Measurements from ENCODE around the gene TMLHE.
"Not testable (repeated sequence)": the region's sequence is repeated elsewhere in the genome, so short reads cannot be mapped to it uniquely, and the experiment has no call there.

The TMLHE gene, protein sequence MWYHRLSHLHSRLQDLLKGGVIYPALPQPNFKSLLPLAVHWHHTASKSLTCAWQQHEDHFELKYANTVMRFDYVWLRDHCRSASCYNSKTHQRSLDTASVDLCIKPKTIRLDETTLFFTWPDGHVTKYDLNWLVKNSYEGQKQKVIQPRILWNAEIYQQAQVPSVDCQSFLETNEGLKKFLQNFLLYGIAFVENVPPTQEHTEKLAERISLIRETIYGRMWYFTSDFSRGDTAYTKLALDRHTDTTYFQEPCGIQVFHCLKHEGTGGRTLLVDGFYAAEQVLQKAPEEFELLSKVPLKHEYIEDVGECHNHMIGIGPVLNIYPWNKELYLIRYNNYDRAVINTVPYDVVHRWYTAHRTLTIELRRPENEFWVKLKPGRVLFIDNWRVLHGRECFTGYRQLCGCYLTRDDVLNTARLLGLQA

DNA sequence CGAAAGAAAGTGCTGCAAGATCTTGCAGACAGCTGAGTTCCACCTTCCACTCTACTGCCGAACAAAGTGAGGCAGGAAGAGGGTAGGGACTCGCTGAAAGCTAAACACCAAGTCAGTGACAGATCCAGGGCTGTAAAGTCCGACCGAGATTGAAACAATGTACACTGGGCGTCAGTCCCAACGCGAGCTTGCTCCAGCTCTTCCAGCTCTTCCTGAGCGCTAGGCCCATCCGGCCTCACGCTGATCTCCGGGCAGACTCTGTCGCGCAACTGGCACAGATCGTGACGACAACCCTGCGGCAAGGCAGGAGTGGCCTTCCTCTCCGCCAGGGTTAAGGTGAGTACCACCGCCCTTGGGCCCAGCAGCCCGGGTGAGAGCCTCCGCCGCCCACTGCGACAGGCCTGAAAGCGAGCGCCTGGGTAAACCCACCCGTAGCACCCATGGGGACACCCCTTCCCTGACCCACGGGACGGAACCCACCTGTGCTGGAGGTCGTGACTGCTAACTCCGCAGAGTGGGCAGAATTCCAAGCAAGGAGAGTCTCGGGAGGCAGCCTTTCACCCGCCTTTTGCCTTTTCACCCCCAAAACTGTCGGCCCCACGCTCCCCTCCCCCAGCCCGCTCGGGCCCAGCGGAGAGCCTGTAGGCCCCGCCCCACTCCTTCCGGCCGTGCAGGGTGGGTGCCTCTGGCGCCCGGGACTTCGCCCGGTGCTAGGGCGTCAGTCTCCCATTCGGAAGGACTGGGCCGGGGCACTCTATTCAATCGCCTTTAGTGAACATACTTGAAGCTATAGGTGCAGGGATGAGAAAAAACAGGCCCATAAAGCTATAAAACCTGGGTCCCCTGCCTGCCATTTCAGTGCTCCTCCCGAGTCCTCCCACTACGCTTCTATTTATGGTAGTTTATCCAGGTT, at the start of gene TMLHE, which contains the start of gene SPRY3:
Gene TMLHE (minus strand): TSS at position 641 of the 913 bp plus-strand sequence. CDS start 67,676 bp downstream, outside the sequence.
Gene SPRY3 (plus strand): TSS at position 275 of the 913 bp plus-strand sequence.
- in situ Hi-C loops (cut with HindIII; ENCODE audit: low sequenced_read_pairs): no loop called here

DNA sequence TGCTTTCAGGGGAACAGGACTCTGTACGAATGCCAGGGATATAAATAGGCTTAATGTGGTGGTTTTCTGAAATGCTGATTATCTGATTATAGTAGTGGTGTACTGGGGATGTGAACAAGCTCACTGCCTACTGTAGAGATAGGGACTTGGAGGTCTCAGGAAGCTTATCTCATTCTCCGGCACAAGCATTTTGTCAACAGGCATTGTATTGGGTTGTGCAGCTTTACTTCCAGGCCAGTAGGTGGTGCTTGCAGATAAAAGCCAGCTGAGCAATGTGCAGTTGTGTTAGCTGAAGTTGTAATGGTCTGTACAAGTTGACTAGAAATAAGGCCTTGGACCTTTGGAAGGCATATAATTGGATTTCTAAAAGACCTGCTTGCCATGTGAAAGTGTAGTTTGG, 49.5 kb upstream of the TMLHE start:
- in situ Hi-C loops (cut with HindIII; ENCODE audit: low sequenced_read_pairs): no loop called here

- in situ Hi-C loops (cut with HindIII; ENCODE audit: low sequenced_read_pairs): no loop called here
These were observed 32.4 kb upstream of the TMLHE start for GRCh38 chrX:155645180-155645579.

GRCh38 chrX:155643240-155643639, 30.5 kb upstream of the TMLHE start:
- in situ Hi-C loops (cut with HindIII; ENCODE audit: low sequenced_read_pairs): no loop called here

DNA sequence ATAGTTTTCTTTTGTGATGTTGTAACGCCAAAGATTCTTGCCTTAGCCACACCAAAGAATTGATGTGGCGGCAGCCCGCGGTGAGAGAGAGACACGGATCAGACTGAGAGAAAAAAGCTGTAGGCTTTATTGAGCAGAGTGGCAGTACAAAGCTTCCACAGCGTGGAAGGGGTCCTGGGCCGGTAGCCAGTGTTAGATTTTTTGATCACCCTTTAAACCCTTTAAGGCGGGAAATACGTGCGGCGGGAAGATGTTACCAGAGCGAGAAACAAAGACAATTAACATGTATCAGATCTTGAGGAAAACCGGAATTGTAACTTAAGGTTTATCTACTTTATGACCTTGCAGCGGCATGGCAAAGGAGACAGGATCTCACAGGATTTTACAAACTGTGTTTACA, 28.6 kb upstream of the TMLHE start:
- in situ Hi-C loops (cut with HindIII; ENCODE audit: low sequenced_read_pairs): not testable (repeated sequence)

DNA sequence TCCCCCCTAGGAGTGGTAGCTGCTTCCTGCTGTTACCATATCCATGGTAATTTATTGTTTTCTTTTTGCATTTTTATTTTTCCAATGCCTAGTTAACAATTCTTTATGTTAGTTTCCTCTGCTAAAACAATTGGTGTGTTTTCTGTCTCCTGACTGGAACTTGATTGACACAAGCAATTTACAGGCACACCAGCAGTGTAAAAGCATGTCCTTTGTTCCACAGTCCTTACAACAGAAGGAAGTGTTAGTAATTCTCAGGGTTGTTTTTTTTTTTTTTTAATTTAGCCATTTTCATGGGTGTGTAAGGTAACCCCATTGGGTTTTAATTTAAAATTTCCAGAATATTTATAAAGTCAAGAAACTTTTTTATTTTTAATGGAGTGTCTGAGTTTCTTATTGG, 25.0 kb upstream of the TMLHE start:
- in situ Hi-C loops (cut with HindIII; ENCODE audit: low sequenced_read_pairs): no loop called here

GRCh38 chrX:155635019-155635418, 22.3 kb upstream of the TMLHE start:
- in situ Hi-C loops (cut with HindIII; ENCODE audit: low sequenced_read_pairs): not testable (repeated sequence)

DNA sequence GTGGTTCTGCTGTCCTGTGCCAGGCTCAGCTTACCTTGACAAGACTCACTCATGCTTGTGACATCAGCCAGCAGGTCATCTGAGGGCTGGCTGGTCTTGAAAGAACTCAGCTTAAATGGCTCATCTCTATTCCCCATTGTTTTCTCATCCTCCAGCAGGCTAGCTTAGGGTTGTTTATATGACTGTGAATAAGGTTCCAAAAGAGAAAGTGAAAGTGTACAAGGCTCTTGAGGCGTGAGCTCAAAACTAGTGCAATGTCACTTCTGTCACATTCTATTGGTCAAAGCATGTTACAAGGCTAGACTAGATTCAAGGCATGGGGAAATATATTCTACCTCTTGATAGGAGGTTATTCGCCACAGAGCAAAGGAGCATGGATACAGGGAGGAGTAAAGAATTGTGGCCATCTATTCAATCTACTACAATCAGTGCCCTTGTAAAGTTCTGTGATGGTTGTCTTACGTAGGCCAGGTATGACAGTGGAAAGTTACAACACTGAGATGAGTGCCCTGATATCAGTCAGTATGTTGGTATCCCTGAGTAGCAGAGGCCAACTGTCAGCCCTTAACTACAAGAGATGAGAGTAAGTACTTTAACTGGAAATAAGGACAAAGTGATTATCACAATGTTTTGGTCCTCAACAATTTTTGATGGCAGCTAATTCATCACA, 19.8 kb upstream of the TMLHE start:
- in situ Hi-C loops (cut with HindIII; ENCODE audit: low sequenced_read_pairs): no loop called here

DNA sequence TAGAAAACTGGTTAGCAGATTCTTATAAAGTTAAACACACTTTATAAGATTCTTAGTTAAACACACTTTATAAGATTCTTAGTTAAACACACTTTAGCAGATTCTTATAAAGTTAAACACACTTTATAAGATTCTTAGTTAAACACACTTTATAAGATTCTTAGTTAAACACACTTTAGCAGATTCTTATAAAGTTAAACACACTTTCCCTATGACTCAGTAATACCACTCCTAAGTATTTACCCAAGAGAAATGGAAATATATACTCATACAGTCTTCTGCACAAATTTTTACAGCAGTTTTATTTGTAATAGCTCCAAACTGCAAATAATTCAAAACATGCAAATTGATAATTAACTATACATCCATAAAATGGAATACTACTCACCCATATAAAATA, 7.4 kb upstream of the TMLHE start:
- in situ Hi-C loops (cut with HindIII; ENCODE audit: low sequenced_read_pairs): not testable (repeated sequence)

DNA sequence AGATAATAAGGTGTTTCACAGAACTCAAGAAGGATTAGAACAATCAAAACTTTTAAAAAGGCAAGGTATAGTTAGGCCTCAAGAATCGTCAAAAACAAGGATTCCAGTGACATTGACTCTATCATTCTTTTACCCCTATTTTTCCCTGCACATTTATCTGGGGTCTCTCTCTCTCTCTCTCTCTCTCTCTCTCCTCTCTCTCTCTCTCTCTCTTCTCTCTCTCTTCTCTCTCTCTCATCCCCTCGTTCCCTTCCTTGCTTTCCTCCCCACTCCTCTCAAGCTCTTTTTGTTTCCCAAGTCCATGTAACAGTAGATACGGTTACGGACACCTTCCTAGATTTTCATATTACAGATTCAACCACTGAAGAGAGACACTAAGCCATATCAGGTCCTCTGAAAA, 3.2 kb upstream of the TMLHE start:
- in situ Hi-C loops (cut with HindIII; ENCODE audit: low sequenced_read_pairs): no loop called here

DNA sequence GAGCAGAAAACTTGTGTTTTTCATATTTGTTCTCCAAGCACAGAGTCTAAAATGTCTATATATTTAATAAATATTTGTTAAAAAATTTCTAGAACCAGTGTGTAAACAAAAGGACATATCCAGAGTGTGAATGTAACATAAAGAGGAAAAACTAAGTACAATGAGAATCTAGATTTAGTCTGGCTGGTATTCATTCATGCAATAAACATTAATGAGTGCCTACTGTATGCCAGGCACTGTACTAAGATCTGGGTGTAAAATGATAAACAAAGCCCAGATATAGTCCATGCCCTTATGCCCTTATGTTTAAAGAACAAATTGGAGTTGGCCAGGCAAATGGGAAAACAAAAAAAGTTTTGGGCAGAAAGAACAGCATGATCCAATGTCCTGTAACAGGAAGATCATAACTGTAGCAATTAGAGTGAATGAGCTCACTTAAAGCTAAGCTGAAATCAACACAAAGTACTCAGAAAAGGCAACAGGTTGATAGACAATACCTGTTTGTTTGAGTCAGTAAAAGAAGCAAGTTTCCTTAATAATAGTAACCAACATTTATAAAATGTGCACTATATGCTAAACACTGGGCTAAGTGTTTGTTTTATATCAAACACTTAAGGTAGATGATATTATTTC, 1.3 kb upstream of the TMLHE start:
- in situ Hi-C loops (cut with HindIII; ENCODE audit: low sequenced_read_pairs): no loop called here

DNA sequence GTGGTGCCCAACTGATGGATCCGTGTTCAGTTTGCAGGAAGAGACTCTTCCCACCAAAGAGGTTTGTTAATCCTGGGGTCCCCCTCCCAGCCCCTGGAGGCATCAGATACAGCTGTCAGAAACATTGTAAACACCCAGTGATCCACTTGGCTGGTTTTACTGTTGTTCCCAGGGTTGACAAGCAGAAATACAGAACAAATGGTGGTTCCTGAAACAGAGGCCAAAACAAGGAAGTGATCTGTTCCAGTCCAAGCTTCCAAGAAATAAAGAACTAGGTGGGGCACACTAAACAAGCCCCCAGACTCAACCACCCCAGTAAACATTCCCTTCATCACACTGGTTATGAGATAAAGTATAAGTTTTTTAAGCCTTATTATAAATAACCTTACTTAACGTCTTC, 1.4 kb downstream of the TMLHE start:
- in situ Hi-C loops (cut with HindIII; ENCODE audit: low sequenced_read_pairs): no loop called here

DNA sequence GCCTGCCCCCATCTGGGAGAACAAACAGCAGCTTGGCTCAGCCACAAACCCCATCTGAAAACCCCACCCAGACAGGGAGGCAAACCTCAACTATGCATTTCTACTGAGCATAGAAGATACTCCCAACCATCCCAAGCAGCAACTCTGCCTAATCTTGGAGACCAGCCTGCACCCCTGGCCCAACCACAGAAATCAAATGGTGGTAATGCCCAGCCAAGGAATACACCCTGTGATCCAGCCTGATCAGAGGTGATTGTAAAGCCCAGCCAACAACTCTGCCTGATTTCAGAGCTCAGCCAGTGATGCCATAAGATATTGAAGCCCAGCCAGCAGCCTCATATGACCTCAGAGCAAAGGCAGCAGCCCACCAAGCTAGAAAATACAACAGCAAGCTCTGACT, 19.8 kb downstream of the TMLHE start:
- in situ Hi-C loops (cut with HindIII; ENCODE audit: low sequenced_read_pairs): no loop called here

DNA sequence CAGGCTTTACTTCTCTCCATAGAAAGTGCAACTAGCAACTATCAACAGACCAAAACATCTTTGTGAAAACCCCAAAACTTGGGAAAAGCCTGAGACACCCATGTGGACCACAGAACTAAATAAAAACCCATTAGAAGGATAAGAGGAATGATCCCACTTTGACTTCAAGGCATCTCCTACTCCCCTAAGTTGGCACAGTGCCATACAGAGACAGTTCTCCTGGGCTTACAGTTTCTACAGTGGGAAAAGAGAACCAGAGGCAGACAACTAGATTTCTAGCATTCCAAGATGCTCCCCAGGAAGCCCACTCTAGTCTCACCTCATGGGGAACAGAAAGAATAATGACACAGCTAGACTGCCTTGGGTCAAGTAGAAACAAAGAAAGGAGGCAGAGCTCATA, 20.4 kb downstream of the TMLHE start:
- in situ Hi-C loops (cut with HindIII; ENCODE audit: low sequenced_read_pairs): no loop called here

GRCh38 chrX:155577682-155578081, 35.1 kb downstream of the TMLHE start:
- in situ Hi-C loops (cut with HindIII; ENCODE audit: low sequenced_read_pairs): no loop called here

DNA sequence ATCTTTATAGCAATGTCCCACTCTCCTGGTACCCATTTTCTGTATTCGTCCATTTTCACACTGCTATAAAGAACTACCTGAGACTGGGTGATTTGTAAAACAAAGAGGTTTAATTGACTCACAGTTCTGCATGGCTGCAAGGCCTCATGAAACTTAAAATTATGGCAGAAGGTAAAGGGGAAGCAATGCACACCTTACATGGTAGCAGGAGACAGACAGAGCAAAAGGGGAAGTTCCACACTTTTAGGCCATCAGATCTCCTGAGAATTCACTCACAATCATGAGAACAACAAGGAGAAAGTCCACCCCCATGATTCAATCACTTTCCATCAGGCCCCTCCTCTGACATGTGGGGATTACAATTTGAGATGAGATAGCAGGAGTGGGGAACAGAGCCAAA, 49.7 kb downstream of the TMLHE start:
- in situ Hi-C loops (cut with HindIII; ENCODE audit: low sequenced_read_pairs): no loop called here

GRCh38 chrX:155544881-155545280, 67.9 kb downstream of the TMLHE start:
- in situ Hi-C loops (cut with HindIII; ENCODE audit: low sequenced_read_pairs): no loop called here

- in situ Hi-C loops (cut with HindIII; ENCODE audit: low sequenced_read_pairs): no loop called here
These were observed 76.9 kb downstream of the TMLHE start for GRCh38 chrX:155535866-155536265.

GRCh38 chrX:155534800-155535199, 78.0 kb downstream of the TMLHE start:
- in situ Hi-C loops (cut with HindIII; ENCODE audit: low sequenced_read_pairs): no loop called here

GRCh38 chrX:155527023-155527422, 85.7 kb downstream of the TMLHE start:
- in situ Hi-C loops (cut with HindIII; ENCODE audit: low sequenced_read_pairs): not testable (repeated sequence)

DNA sequence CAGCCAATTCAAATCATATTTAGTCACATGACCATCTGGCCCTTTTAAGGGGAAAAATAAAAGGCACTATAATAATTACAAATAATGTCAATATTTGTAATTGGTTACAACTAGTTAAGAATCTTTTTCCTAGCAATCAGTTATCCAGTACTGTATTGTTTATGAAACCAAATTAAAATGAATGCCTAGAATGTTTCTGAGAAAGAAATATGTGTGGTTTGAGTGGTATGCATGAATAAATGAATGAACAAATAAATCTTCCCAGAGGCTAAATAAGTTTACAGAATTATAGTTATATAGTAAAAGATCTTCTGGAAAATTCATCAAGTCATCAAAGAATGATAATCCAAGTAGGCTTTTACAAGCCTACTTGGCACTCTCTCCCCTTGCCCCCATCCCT, 98.5 kb downstream of the TMLHE start:
- in situ Hi-C loops (cut with HindIII; ENCODE audit: low sequenced_read_pairs): no loop called here

Measured in endothelial cell of hepatic sinusoid (primary cell).